NOMO-1 treated with dmso at 0.1 percent for 144 hours (cell line): ENCODE data around the gene RPAP2.
"Not testable (repeated sequence)": the region's sequence is repeated elsewhere in the genome, so short reads cannot be mapped to it uniquely, and the experiment has no call there.

Experiments
- DNase-seq: peaks from one replicate; lab custom pipeline; 2025; ENCODE audit not compliant: unreplicated experiment; lab: John Stamatoyannopoulos, UW

The RPAP2 gene

DNA sequence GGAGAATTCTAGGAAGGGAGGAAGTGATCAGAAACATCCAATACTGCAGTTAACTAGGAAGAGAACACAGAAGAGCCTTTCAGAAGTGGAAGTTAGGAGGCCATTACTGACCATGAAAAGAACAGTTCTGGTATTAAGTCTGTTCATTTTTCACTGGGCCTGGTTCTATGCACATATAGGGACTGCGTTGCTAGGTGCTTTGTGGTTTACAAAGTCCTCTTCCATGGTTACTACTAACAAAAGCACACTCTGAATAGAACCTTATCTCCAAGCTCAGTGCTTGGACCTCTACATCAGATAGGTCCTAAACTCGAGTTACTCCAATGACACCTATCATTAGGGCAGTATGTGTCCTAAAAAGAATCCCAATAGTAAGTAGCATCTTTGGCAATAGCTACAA lies 75.4 kb downstream of the RPAP2 start:
- DNase-seq: no peak

DNA sequence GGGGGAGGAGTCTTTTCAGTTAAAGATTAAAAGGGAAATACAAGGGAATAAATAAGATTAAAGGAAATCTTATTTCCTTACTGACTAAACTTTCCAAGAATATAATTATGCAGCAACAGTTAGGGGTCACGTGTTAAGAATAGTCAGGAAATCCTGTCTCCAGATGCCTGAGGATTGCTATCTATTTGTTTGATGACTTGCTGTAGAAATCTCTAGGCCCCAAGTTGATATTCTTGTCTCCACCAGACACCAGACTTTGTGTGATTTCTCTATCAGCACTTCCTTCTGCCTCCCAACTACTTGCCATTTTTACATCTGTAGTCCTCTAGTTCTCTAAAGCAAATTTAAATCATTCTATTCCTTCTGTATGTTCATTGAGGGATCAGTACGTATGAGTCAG lies 77.5 kb downstream of the RPAP2 start:
- DNase-seq: no peak

DNA sequence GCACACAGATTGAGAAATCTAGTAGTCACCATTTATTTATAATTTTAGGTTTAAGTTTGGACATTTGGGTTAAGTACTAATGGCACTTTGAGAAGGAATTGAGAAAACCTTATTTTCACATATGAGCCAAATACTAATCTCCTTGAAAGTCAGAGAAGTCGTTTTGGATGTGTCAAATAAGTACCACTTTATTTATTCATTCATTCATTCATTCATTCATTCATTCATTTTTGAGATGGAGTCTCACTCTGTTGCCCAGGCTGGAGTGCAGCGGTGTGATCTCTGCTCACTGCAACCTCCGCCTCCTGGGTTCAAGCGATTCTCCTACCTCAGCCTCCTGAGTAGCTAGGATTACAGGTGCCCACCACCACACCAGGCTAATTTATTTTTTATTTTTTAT lies 79.1 kb downstream of the RPAP2 start:
- DNase-seq: not testable (repeated sequence)

DNA sequence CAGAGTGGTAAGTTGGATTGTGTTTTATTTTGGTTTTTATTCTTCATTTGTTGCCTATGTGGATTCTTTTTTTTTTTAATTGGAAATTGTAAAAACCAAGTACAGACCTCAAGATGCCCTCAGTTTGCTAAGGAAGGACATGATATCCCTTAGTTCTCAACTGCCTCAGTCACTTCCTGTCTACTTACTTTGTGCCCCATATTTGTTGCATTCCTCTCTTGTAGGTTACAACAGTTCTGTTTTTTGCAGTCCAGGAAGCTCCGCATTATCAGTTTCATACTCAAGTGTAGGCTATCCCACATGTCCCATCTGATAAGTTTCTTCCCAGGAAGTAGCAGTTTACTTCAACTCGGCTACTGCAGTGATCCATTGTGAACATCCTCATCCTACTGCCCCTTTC lies 82.0 kb downstream of the RPAP2 start:
- no peak for DNase-seq

DNA sequence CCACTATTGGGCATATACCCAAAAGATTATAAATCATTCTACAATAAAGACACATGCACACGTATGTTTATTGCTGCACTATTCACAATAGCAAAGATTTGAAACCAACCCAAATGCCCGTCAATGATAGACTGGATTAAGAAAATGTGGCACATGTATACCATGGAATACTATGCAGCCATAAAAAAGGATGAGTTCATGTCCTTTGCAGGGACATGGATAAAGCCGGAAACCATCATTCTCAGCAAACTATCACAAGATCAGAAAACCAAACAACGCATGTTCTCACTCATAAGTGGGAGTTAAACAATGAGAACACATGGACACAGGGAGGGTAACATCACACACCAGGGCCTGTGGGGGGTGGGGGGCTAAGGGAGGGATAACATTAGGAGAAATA lies 95.1 kb downstream of the RPAP2 start:
- DNase-seq: not testable (repeated sequence)

DNA sequence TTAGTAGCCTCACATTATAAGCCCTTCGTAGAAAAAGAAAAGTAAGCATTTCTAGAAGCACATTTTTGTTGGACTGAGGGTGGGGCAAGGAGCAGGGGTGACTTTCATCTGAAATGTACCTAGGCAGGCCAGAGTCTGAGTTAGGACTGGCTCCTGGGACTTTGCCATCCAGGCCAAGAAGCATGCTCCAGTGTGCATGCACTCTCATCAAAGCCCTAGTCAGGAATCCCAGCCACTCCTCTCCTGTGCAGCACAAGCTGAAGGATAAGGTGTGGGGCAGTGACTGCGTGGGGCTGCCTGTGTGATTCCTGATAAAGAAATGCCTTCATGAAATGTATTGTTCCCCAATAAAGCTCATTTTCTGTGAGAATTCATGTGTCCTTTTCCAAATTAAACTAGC lies 99.7 kb downstream of the RPAP2 start:
- no peak for DNase-seq

DNA sequence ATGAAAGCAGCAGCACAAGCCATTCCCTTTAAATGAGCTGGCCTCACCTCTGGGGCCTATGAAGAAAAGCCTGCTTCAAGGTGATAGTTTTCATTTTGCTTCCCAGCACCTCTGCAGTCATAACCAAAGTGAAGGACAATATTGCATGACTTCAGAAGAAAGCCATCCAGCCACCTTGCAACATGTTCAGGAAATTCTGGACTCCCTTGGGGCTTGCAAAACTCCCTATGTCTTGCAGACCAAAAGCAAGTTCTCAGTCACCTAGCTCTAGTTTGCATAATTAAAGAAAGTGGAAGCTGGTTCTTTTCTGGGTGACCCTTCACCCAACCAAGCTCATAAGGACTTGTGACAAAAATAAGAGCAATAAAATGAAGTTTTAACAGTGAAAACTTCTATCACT lies 100.2 kb downstream of the RPAP2 start:
- DNase-seq: peak; percentile 54

DNA sequence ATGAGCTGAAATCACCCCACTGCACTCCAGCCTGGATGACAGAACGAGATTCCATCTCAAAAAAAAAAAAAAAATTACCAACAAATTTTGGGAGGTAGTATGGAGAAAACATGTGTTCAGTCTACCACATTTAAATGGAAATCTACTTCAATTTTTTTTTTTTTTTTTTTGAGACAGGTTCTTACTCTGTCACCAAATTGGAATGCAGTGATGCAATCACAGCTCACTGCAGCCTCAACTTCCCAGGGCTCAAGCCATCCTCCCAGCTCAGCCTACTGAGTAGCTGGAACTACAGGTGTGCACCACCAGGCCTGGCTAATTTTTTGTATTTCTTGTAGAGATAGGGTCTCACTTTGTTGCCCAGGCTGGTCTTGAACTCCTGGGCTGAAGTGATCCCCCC lies 105.8 kb downstream of the RPAP2 start:
- DNase-seq: no peak

DNA sequence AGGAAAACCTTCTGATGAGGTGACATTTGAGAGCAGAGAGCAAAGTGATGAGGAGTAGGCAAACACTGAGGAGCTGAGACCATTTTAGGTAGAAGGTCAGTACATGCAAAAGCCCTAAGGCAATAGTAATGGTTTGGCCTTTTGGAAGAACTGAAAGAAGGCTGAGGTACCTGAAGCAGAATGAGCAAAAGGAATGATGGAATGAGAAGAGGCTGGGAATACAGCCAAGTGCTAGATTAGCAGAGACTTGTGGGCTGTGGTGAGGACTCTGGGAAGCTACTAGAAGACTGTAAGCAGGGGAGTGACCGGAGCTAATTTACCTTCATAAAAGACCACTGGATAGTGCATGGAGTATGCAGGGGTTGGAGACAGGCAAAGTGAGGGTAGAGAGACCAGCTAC lies 110.0 kb downstream of the RPAP2 start:
- no peak for DNase-seq

DNA sequence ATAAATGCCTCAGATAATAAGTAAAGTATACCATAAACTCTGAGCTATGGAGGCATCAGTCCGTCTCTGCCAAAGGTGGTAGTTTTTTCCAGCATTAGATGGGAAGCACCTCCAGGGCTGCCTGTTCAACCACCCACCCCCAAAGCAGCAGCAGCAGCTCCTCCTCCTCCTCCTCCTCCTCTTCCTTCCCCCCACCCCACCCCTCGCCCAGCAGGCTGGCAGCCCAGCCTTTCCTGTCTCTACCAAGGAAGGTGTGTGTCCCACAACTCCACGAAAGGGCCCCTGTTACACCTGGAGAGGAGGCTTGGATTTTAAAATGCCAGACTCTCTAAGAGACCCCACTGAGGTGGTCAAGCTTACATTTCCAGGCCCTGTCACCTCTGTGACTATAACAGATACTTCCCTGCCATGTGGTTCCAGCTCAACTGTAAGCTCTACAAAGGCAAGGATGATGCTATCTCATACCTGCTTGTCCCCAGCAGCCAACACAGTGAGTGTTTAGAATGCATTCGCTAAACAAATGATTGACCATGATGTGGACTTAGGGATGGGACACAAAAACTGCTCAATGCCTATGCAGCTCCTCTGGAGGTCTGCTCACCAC lies 111.2 kb downstream of the RPAP2 start:
- no peak for DNase-seq

DNA sequence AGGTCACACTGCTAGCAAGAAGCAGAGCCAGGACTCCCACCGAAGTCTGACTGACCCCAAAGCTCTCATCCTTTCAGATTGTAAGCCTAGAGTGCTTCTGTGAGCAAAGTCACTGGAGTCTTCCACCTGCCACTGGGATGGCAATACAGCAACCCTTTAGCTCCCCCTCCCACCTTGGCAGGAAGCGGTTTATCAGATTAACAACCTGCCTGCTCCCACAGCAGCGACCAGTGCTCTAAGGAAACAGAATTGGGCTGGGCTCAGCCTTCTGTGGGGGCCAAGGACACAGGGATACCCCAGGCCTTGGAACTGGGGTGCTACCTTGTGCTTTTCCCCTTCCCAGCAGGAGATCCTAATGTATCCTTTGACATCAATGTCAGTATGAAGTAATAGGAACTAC lies 111.8 kb downstream of the RPAP2 start:
- DNase-seq: no peak

DNA sequence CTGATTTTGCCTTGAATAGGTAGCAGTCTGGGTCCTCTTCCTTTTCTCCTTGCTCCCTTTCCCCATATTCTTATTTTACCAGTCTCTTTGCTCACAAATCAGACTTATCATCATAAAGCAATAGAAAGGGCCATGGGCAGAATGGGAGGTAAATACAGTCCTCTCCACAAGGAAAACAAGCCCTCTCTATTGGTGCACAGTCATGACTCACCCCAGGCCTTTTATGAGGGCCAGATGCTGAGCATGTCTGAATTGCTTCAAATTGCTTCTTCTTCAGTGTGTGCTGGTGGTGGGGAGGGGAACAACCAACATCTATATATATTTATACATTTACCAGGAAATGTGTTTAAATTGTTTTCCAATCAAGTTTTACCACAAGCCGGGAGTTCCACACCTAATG lies 112.7 kb downstream of the RPAP2 start:
- DNase-seq: peak; percentile 40

DNA sequence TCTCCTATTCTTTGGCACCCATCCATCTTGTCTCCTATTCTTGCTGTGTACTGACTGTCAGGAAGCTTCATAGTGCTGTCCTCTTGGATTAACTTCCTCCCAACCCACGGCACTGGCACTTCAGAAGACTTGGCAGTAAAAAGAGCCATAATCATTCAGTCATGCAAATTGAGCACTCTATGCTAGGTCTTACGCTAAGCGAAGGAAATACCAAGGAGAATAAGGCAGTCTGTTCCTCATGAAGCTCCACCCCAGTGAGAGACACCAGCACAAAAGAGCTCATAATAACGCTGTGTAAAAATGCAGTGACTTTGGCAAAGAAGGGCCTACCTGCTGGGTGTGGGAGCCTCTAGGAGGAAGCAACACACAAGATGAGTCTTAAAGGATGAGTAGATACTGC lies 120.8 kb downstream of the RPAP2 start:
- DNase-seq: no peak

DNA sequence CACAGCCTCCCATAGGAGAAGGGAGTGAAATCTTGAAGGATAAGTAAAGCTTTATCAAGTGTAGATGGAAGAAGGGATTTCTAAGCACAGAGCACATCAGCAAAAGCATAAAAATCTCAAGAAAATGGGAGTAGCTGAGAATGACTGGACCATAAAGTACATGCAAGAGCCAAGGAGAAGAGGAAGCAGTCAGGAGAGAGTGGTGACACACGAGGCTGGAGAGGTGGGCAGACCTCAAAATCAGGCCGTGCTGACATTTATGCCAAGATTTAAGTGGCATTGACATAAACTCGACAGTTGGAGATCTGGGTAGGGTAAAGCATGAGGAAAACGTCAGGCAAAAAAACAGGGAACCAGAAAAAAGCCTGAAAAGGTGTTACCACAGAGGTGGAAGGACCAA lies 125.5 kb downstream of the RPAP2 start:
- DNase-seq: peak; percentile 47

DNA sequence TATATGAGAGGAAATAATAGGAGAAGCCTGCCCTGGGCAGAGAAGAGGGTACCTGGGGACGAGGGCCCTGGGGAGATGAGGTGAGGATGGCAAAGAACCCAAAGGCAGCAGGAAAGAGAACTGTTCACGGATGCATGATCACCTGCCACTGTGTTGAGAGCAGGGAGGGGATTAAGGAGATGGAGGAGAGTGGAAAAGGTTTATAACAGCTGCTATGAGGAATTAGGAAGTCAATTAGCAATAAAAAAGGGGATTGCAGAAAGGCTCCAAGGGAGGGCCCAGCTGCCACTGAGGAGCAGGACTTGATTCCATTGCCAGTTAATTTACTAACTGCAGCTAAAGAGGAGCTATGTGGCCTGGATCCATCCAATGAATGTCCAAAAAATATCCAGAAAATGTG lies 126.8 kb downstream of the RPAP2 start:
- DNase-seq: no peak

DNA sequence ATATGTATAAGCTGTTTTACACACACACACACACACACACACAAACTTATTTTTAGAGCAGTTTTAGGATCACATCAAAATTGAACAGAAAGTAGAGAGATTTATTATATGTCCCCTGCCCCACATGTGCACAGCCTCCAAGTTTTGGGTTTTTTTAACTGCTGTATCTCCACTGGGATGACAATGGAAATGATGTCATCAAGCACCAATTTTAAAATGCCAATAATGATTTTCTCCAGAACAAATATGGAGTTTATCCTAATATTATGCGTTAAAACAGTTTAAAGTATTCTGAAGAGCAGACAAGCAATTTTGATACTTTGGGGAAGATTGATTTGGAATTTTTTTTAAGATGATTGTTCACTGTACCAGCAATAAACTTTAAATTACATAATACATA lies 131.2 kb downstream of the RPAP2 start:
- DNase-seq: no peak

DNA sequence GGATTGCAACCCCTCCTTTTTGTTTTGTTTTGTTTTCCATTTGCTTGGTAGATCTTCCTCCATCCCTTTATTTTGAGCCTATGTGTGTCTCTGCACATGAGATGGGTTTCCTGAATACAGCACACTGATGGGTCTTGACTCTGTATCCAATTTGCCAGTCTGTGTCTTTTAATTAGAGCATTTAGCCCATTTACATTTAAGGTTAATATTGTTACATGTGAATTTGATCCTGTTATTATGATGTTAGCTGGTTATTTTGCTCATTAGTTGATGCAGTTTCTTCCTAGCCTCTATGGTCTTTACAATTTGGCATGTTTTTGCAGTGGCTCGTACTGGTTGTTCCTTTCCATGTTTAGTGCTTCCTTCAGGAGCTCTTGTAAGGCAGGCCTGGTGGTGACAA lies 135.7 kb downstream of the RPAP2 start:
- DNase-seq: not testable (repeated sequence)

DNA sequence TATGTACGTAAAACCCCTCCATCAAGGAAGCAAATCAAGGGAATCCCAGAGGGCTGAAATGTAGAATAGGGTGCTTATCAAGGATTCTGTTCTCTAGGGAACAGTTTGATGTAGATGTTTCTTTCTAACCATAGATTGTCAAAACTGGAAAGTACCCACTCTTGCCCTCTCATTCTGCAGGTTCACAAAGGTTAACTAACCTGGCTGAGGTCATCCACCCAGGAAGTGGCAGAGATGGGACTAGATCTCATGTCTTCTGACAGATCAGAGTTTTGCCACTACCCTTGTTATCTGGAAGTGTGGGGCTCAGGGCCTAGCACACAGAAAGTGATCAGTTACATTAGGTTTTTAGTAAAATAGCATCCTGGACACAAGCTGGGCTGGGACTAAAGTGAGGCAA lies 140.4 kb downstream of the RPAP2 start:
- DNase-seq: no peak

DNA sequence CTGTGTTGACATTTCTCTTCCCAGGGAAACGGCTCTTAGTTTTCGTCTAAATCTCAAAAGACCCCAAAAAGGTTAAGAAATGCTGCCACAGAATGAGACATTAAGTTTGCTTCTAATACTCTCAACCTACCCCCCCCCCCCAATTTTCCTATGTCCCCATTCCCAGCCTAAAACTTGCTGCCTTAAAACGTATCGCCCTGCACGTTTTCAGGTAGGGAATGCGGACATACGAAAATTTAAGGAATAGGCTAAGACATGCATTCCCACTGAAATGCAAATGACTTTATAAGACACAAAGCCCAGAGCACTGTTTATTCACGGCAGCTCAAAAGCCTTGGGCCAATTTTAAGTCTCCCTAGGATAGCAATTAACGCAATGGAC lies 142.4 kb downstream of the RPAP2 start:
- DNase-seq: no peak

DNA sequence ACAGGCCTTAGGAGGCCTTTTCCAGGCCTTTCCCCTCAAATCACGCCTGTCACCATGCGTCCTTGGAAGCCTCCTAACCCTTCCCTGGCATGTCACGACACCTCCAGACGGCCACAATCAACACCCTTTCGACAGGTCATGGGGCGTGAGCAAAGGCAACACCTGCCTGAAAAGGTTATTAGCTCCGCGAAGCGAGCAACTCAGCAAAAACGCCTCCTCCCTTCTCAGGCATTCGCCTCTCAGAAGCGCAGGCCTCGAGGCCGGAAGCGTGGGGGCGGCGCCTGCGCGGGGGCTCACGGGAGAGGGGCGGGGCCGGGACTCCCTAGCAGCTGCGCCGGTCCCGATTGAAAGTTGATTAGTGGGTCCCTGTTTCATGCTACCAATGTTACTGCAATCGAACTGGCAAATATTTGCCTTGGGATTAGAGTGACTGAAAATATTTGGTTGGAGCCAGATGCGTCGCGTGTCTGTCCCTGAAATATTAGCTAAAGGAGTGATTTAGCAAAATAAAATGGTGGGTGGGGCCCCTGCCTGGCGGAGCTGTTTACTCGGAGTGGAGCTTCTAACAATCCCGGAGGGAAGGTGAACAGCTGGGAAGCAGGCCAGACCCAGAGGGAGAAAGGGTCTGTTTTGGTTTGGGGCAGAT lies 143.0 kb downstream of the RPAP2 start:
- no peak for DNase-seq

DNA sequence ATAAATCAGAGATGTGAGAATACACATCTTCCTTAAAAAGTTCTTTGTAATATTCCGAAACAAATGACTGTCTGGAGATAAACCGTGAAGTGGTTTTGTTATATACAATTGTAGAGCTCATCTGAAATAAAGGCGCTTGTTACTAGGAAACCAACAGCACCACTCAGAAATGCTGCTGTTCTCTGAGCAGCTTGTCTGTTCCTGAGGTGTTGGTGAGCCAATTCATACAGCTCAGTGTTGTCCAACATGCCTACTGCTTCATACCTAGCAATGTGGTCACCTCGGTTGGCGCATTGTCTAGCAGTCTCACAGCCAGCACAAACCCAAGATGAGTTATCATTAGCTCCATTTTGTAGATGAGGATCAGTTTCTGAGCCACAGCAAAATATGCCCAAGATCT lies 143.5 kb downstream of the RPAP2 start:
- no peak for DNase-seq

DNA sequence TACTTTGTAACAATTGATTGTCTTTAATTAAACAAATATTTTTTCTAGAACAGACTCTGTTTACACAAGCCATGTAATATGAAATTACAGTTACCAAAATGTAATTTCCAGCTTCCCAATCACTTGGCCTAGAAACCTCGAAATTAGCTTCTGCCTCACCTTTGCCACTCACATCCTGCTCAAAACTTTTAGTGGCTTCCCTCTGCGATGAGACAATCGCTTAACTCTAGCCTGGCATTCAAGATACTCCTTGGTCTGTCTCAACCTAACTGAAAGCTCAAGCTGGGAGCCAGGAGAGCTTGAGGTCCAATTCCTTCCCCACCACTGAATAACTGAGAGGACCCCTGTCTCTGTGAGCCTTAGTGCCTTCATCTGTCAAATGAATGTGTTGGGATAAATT lies 145.0 kb downstream of the RPAP2 start:
- no peak for DNase-seq

DNA sequence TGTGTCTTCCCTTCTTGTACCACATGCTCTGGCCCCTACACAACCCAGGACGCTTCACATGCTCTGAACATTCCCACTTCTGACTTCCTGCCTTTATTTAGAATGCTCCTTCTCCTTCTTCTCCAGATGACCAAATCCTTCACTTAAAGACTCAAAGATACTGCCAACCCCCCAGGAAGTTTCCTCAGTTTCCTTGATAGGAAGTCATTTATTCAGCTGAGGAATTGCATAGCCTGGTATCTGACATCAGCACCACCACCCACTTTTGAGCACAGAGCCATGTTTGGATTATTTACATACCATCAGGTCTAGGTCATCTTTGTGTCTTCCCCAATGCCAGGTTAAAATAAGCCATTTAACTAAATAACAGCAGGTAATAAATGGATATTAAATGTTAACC lies 145.5 kb downstream of the RPAP2 start:
- no peak for DNase-seq
